Measurements from ENCODE around the gene SLC16A1. TPM values are rescaled to one million over a fixed set of nuclear protein-coding genes. Genes with fewer than 3 reads are reported as not detected.
"Not testable (repeated sequence)": the region's sequence is repeated elsewhere in the genome, so short reads cannot be mapped to it uniquely, and the experiment has no call there.

SLC16A1 gene
- total RNA-seq, 1 donor from 2014 or later = 149 TPM

- Histone ChIP-seq H3K27ac (no peak overlapping the region), H3K4me3 (no peak overlapping the region), H3F3A (ENCODE audit: low read depth) (no peaks in the 10 kb centered on the region), H2AFZ (replicated peaks) (no peak overlapping the region), H3K36me3 (no peaks in the 10 kb centered on the region), H4K20me1 (ENCODE audit: low read depth) (no peaks in the 10 kb centered on the region), H3K79me2 (ENCODE audit: low read depth) (no peaks in the 10 kb centered on the region), H3K9ac (no peak overlapping the region), H3K4me1 (no peaks in the 10 kb centered on the region), H3K4me2 (no peak overlapping the region), H3K27me3 (no peaks in the 10 kb centered on the region), H3K9me3 (ENCODE audit: low read depth) (no peaks in the 10 kb centered on the region)
- H3K4me1 Mint-ChIP-seq = peaks cover 4% of the 10 kb centered on the region
- no peak overlapping the region for H3K27ac Mint-ChIP-seq
- H3K27me3 Mint-ChIP-seq (ENCODE audit: insufficient read depth, low read depth) = no peaks in the 10 kb centered on the region
- TF ChIP-seq CTCF (IDR thresholded peaks at IDR 0.05) (no peak), EZH2phosphoT487 (IDR thresholded peaks at IDR 0.05) (no peak), EZH2 (IDR thresholded peaks at IDR 0.05) (no peak)
- DNase-seq (ENCODE audit: low spot score) = no peak
- H3K4me3 Mint-ChIP-seq = no peak overlapping the region
- H3K36me3 Mint-ChIP-seq = peaks cover 3% of the 10 kb centered on the region
- H3K9me3 Mint-ChIP-seq = no peaks in the 10 kb centered on the region
Measured at GRCh38 chr1:112998592-112999235, 42.7 kb upstream of the SLC16A1 start.

GRCh38 chr1:112997781-112998180 lies 41.8 kb upstream of the SLC16A1 start:
- no peak for DNase-seq (ENCODE audit: low spot score)

GRCh38 chr1:112995890-112996289 lies 39.9 kb upstream of the SLC16A1 start:
- H3K9me3 Mint-ChIP-seq = no peaks in the 10 kb centered on the region
- Histone ChIP-seq H3K4me3 (no peak overlapping the region), H3F3A (ENCODE audit: low read depth) (no peaks in the 10 kb centered on the region), H3K4me2 (no peak overlapping the region), H3K27me3 (no peaks in the 10 kb centered on the region), H3K9ac (no peak overlapping the region), H2AFZ (replicated peaks) (no peak overlapping the region), H3K9me3 (ENCODE audit: low read depth) (no peaks in the 10 kb centered on the region), H3K27ac (no peak overlapping the region), H3K36me3 (no peaks in the 10 kb centered on the region), H3K79me2 (ENCODE audit: low read depth) (no peaks in the 10 kb centered on the region), H4K20me1 (ENCODE audit: low read depth) (no peaks in the 10 kb centered on the region), H3K4me1 (peaks cover 5% of the 10 kb centered on the region)
- no peak overlapping the region for H3K4me3 Mint-ChIP-seq
- H3K27me3 Mint-ChIP-seq (ENCODE audit: insufficient read depth, low read depth) = peaks cover 3% of the 10 kb centered on the region
- no peak overlapping the region for H3K27ac Mint-ChIP-seq
- no peak for DNase-seq (ENCODE audit: low spot score)
- TF ChIP-seq EZH2phosphoT487 (IDR thresholded peaks at IDR 0.05) (no peak), CTCF (IDR thresholded peaks at IDR 0.05) (no peak), EZH2 (IDR thresholded peaks at IDR 0.05) (no peak)
- H3K36me3 Mint-ChIP-seq = peaks cover 3% of the 10 kb centered on the region
- H3K4me1 Mint-ChIP-seq = no peaks in the 10 kb centered on the region

More at GRCh38 chr1:112997781-112998180, 41.8 kb upstream of the SLC16A1 start:
- TF ChIP-seq EZH2phosphoT487 (IDR thresholded peaks at IDR 0.05) = no peak
- no peak for TF ChIP-seq EZH2 (IDR thresholded peaks at IDR 0.05)
- TF ChIP-seq CTCF (IDR thresholded peaks at IDR 0.05) = no peak
- Histone ChIP-seq H3K36me3 (no peaks in the 10 kb centered on the region), H4K20me1 (ENCODE audit: low read depth) (no peaks in the 10 kb centered on the region), H3K4me3 (no peak overlapping the region), H3K9ac (no peak overlapping the region), H3K27ac (no peak overlapping the region), H3K27me3 (no peaks in the 10 kb centered on the region), H3K9me3 (ENCODE audit: low read depth) (no peaks in the 10 kb centered on the region), H3F3A (ENCODE audit: low read depth) (no peaks in the 10 kb centered on the region), H3K4me1 (no peaks in the 10 kb centered on the region), H3K79me2 (ENCODE audit: low read depth) (no peaks in the 10 kb centered on the region), H2AFZ (replicated peaks) (no peak overlapping the region), H3K4me2 (no peak overlapping the region)
- Mint-ChIP-seq H3K4me1 (no peaks in the 10 kb centered on the region), H3K9me3 (no peaks in the 10 kb centered on the region), H3K4me3 (no peak overlapping the region), H3K27ac (no peak overlapping the region), H3K27me3 (ENCODE audit: insufficient read depth, low read depth) (no peaks in the 10 kb centered on the region), H3K36me3 (peaks cover 3% of the 10 kb centered on the region)

- not testable (repeated sequence) for H3K27ac ChIP-seq
Measured at GRCh38 chr1:112995021-112995420, 39.0 kb upstream of the SLC16A1 start.

More at GRCh38 chr1:112995021-112995420, 39.0 kb upstream of the SLC16A1 start:
- DNase-seq (ENCODE audit: low spot score); H3K4me2 ChIP-seq; H3K27ac Mint-ChIP-seq; H3K27me3 Mint-ChIP-seq (ENCODE audit: insufficient read depth, low read depth); H2AFZ ChIP-seq (replicated peaks); H3K4me3 Mint-ChIP-seq; H4K20me1 ChIP-seq (ENCODE audit: low read depth); H3K4me1 Mint-ChIP-seq; H3K9ac ChIP-seq; H3K36me3 Mint-ChIP-seq; H3K9me3 ChIP-seq (ENCODE audit: low read depth); H3K36me3 ChIP-seq; H3K79me2 ChIP-seq (ENCODE audit: low read depth); H3K9me3 Mint-ChIP-seq; H3F3A ChIP-seq (ENCODE audit: low read depth); H3K27me3 ChIP-seq; H3K4me1 ChIP-seq; H3K4me3 ChIP-seq: not testable (repeated sequence)
